Activated T-cell treated with anti-CD3 and anti-CD28 coated beads, Interleukin-2, amount 50 U/mL, for 24 hours (primary cell): Measurements from ENCODE around the gene PTPDC1.
A peak's percentile ranks its signal among the peaks of the same experiment; 100 is the strongest.

Experiments
- DNase-seq: peaks from one replicate; pipeline ENCODE4 v3.0.0-alpha.2; 2020
- H3K27ac Mint-ChIP-seq: 2 replicates; pipeline ENCODE4 v1.8.0; 2020; ENCODE audit warnings: mild to moderate bottlenecking, mixed read lengths
- H3K27me3 Mint-ChIP-seq: 2 replicates; pipeline ENCODE4 v1.8.0; 2020; ENCODE audit warnings: mixed read lengths
- H3K36me3 Mint-ChIP-seq: 2 replicates; pipeline ENCODE4 v1.8.0; 2020; ENCODE audit warnings: low read depth, mixed read lengths
- H3K4me1 Mint-ChIP-seq: 2 replicates; pipeline ENCODE4 v1.8.0; 2020; ENCODE audit warnings: low read depth, mixed read lengths
- H3K4me3 Mint-ChIP-seq: 2 replicates; pipeline ENCODE4 v1.8.0; 2020; ENCODE audit warnings: mild to moderate bottlenecking, moderate library complexity, mixed read lengths
- H3K9me3 Mint-ChIP-seq: 2 replicates; pipeline ENCODE4 v1.8.0; 2020; ENCODE audit warnings: mixed read lengths

PTPDC1 gene

DNA sequence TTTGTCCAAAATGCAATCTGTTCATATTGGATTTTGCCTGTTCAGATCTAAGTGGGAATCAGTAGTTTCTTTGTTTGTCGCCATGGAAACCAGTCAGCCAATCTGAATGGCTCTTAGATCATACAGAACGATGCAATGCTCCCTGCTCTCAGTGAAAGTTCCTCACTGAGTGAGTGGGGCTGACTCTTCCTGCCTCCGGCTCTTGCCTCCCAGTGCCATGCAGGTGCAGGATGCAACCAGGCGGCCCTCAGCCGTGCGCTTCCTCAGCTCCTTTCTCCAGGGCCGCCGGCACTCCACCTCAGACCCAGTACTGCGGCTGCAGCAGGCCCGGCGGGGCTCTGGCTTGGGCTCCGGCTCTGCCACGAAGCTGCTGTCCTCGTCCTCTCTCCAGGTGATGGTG, at the start of gene PTPDC1:
Gene PTPDC1, plus strand, starts transcription at position 151 of the 400 bp plus-strand sequence. Its CDS starts 67 bp downstream, at position 218.
- no peak within 1 kb of the TSS for H3K4me3 Mint-ChIP-seq
- no peak within 1 kb of the TSS for H3K27ac Mint-ChIP-seq
- no peak for DNase-seq
- H3K4me1 Mint-ChIP-seq, result peaks cover 4% of the 10 kb centered on the region
- H3K9me3 Mint-ChIP-seq, result no peaks in the 10 kb centered on the region
- H3K36me3 Mint-ChIP-seq, result peaks cover 6% of the 10 kb centered on the region
- H3K27me3 Mint-ChIP-seq, result no peaks in the 10 kb centered on the region

GRCh38 chr9:94034511-94034910, 49.8 kb upstream of the PTPDC1 start:
- Mint-ChIP-seq H3K36me3 (peaks cover 13% of the 10 kb centered on the region), H3K27me3 (no peaks in the 10 kb centered on the region), H3K4me3 (no peak overlapping the region)

DNA sequence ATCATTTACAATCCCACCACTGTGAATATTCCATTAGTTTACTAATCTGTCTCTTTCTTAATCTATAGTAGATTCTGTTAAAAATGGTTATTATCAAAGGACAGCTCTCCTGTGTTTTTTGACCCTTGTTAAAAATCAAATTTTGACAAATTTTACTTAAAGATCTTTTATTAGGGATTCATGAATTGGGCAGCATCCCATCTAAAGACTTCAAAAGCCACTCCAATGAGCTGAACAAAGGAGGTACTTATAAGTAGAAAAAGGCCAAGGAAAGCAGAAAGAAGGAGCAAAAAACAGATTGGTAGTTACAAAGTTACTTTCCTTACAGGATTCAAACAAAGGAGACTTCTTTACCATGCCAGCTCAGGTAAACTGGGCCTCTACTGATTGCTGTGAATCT, 44.5 kb upstream of the PTPDC1 start:
- H3K9me3 Mint-ChIP-seq, result no peaks in the 10 kb centered on the region
- H3K4me1 Mint-ChIP-seq, result peaks cover 4% of the 10 kb centered on the region
- H3K36me3 Mint-ChIP-seq, result no peaks in the 10 kb centered on the region
- no peak overlapping the region for H3K4me3 Mint-ChIP-seq
- no peak for DNase-seq
- no peaks in the 10 kb centered on the region for H3K27me3 Mint-ChIP-seq
- H3K27ac Mint-ChIP-seq, result no peak overlapping the region

More at GRCh38 chr9:94034511-94034910, 49.8 kb upstream of the PTPDC1 start:
- Mint-ChIP-seq H3K27ac (no peak overlapping the region), H3K4me1 (peaks cover 22% of the 10 kb centered on the region), H3K9me3 (no peaks in the 10 kb centered on the region)
- DNase-seq, result no peak

DNA sequence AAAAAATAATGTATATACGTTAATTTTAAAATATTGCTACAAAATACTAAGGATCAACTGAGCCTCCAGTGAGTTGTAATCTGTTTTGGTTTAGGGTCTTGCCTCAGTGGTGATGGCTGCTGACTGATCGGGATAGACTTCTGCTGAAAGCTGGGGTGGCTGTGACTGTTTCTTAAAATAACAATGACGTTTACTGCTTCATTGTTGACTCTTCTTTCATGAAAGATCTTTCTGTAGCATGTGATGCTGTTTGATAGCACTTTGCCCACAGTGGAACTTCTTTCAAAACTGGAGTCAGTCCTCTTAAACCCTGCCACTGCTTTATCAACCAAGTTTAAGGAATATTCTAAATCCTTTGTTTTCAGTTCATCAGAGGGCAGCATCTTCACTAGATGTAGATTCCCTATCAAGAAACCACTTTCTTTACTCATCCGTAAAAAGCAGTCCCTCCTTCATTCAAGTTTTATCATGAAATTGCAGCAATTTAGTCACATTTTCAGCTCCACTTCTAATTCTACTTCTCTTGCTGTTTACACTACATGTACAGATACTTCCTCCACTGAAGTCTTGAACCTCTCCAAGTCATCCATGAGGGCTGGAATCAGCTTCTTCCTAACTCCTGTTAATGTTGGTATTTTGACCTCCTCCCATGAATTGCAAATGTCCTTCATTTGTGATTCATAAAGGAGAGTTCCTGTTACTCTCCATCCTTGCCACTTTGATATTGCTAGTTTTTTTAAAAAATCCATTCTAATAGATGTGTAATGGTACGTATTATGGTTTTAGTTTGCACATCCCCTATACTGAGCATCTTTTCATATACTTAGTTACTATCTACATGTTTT, 41.5 kb upstream of the PTPDC1 start:
- no peaks in the 10 kb centered on the region for H3K9me3 Mint-ChIP-seq
- no peak for DNase-seq
- no peak overlapping the region for H3K27ac Mint-ChIP-seq
- no peak overlapping the region for H3K4me3 Mint-ChIP-seq
- no peaks in the 10 kb centered on the region for H3K36me3 Mint-ChIP-seq
- no peaks in the 10 kb centered on the region for H3K4me1 Mint-ChIP-seq
- H3K27me3 Mint-ChIP-seq, result no peaks in the 10 kb centered on the region

DNA sequence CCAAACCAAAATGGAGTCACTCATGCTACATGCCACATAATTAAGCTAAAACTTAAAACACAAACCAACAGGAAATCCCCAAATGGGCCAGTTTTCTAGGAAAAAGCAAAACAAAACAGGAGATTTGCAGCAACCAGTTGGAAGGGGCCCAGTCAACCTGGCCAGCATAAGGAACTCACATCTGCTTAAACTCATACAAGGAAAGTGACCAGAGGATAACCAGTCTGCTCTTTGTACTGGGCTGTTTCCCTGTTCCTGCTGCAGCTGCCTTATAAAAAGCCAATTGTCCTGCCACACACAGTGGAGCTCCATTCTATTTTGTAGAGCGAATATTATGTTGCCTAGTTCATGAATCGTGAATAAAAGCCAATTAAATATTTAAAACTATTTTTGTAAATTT, 29.5 kb upstream of the PTPDC1 start:
- H3K36me3 Mint-ChIP-seq, result peaks cover 12% of the 10 kb centered on the region
- no peak overlapping the region for H3K4me3 Mint-ChIP-seq
- H3K27me3 Mint-ChIP-seq, result no peaks in the 10 kb centered on the region
- H3K27ac Mint-ChIP-seq, result no peak overlapping the region
- no peak for DNase-seq
- H3K9me3 Mint-ChIP-seq, result peaks cover 7% of the 10 kb centered on the region
- no peaks in the 10 kb centered on the region for H3K4me1 Mint-ChIP-seq

GRCh38 chr9:94056442-94056974, 27.8 kb upstream of the PTPDC1 start:
- Mint-ChIP-seq H3K27ac (no peak overlapping the region), H3K27me3 (no peaks in the 10 kb centered on the region), H3K36me3 (peaks cover 11% of the 10 kb centered on the region), H3K4me3 (no peak overlapping the region), H3K4me1 (no peaks in the 10 kb centered on the region), H3K9me3 (no peaks in the 10 kb centered on the region)
- no peak for DNase-seq

GRCh38 chr9:94057918-94058317, 26.3 kb upstream of the PTPDC1 start:
- no peaks in the 10 kb centered on the region for H3K4me1 Mint-ChIP-seq
- H3K36me3 Mint-ChIP-seq, result peaks cover 11% of the 10 kb centered on the region
- H3K27ac Mint-ChIP-seq, result no peak overlapping the region
- no peaks in the 10 kb centered on the region for H3K9me3 Mint-ChIP-seq
- DNase-seq, result no peak
- H3K27me3 Mint-ChIP-seq, result no peaks in the 10 kb centered on the region
- no peak overlapping the region for H3K4me3 Mint-ChIP-seq

GRCh38 chr9:94061864-94062263, 22.4 kb upstream of the PTPDC1 start:
- Mint-ChIP-seq H3K27ac (no peak overlapping the region), H3K4me3 (no peak overlapping the region), H3K36me3 (peaks cover 11% of the 10 kb centered on the region), H3K27me3 (no peaks in the 10 kb centered on the region), H3K4me1 (peaks cover 4% of the 10 kb centered on the region), H3K9me3 (no peaks in the 10 kb centered on the region)
- no peak for DNase-seq

DNA sequence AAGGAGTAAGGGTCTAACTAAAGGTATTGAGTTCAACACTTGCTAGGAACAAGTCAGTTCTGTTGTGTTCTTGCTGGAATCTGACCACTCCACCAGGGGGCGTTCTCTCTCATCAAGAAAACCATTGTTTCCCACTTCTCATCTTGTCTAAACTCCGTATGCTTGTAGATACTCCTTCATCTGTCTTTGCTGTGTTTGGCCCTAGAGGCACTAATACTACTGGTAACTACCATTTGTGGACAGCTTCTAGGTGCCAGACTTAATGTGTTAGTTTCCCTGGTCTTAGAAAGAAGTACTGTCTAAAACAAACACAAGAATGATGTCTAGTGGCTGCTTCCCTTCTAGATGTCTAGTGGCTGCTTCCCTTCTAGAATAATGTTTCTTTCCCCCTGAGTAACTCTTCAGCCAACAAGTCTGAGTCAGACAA, 18.7 kb upstream of the PTPDC1 start:
- Mint-ChIP-seq H3K9me3 (no peaks in the 10 kb centered on the region), H3K4me3 (no peak overlapping the region), H3K27me3 (no peaks in the 10 kb centered on the region), H3K4me1 (peaks cover 4% of the 10 kb centered on the region), H3K36me3 (peaks cover 2% of the 10 kb centered on the region), H3K27ac (no peak overlapping the region)
- peak; percentile 70 for DNase-seq

GRCh38 chr9:94068257-94068656, 16.0 kb upstream of the PTPDC1 start:
- H3K27me3 Mint-ChIP-seq, result no peaks in the 10 kb centered on the region

GRCh38 chr9:94076557-94076956, 7.7 kb upstream of the PTPDC1 start:
- no peak overlapping the region for H3K4me3 Mint-ChIP-seq
- no peak for DNase-seq
- H3K27me3 Mint-ChIP-seq, result no peaks in the 10 kb centered on the region
- no peaks in the 10 kb centered on the region for H3K9me3 Mint-ChIP-seq
- peaks cover 1% of the 10 kb centered on the region for H3K4me1 Mint-ChIP-seq
- H3K27ac Mint-ChIP-seq, result no peak overlapping the region
- H3K36me3 Mint-ChIP-seq, result peaks cover 3% of the 10 kb centered on the region

More at GRCh38 chr9:94068257-94068656, 16.0 kb upstream of the PTPDC1 start:
- Mint-ChIP-seq H3K4me3 (no peak overlapping the region), H3K4me1 (peaks cover 4% of the 10 kb centered on the region), H3K36me3 (peaks cover 14% of the 10 kb centered on the region), H3K27ac (no peak overlapping the region), H3K9me3 (no peaks in the 10 kb centered on the region)
- DNase-seq, result no peak

- H3K4me3 Mint-ChIP-seq, result no peak overlapping the region
- no peak for DNase-seq
These were observed 6.2 kb upstream of the PTPDC1 start for GRCh38 chr9:94078086-94078485.

DNA sequence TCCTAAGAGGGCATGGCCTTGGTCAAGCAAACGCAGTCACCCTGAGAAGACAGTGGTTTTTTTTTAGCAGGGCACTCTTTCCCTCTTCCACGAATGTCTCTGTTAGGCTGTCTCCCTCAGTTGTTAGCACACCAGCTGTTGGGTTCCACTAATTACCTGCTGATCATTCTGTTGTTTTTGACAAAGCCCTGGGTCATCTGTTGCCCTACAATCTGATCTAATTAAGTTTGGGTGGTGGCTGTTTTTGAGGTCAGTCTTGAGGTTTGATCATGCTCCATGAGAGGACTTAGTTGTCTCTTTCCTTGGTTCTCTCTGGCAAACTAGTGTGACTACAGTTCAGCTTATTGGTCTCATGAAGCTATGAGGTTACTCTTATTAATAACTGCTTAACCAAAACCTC, 5.0 kb upstream of the PTPDC1 start:
- DNase-seq, result no peak
- Mint-ChIP-seq H3K36me3 (no peaks in the 10 kb centered on the region), H3K9me3 (no peaks in the 10 kb centered on the region), H3K27ac (no peak overlapping the region), H3K4me3 (no peak overlapping the region), H3K4me1 (peaks cover 4% of the 10 kb centered on the region), H3K27me3 (no peaks in the 10 kb centered on the region)

More at GRCh38 chr9:94078086-94078485, 6.2 kb upstream of the PTPDC1 start:
- H3K4me1 Mint-ChIP-seq, result peaks cover 4% of the 10 kb centered on the region
- no peak overlapping the region for H3K27ac Mint-ChIP-seq
- H3K36me3 Mint-ChIP-seq, result no peaks in the 10 kb centered on the region
- no peaks in the 10 kb centered on the region for H3K27me3 Mint-ChIP-seq
- H3K9me3 Mint-ChIP-seq, result no peaks in the 10 kb centered on the region

DNA sequence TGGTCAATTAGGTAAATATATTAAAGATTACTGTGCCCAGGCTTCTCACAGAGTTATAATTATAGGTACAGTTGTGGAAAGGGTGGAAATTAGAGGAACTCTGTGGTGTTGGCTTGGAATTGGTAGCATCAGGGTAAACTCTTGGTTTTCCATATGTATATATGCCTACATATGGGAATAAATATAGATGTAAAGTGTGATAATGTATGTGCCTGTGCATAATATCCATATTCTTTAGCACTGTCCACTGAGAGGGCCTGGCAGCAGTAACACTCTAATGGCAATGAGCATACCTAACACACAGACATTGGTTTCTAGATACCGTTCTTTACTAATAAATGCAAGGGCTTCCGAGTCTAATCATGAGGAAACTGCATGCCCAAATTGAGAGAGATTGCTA, 4.0 kb upstream of the PTPDC1 start:
- Mint-ChIP-seq H3K4me1 (peaks cover 4% of the 10 kb centered on the region), H3K9me3 (no peaks in the 10 kb centered on the region), H3K36me3 (no peaks in the 10 kb centered on the region), H3K27ac (no peak overlapping the region), H3K27me3 (no peaks in the 10 kb centered on the region), H3K4me3 (no peak overlapping the region)
- no peak for DNase-seq

DNA sequence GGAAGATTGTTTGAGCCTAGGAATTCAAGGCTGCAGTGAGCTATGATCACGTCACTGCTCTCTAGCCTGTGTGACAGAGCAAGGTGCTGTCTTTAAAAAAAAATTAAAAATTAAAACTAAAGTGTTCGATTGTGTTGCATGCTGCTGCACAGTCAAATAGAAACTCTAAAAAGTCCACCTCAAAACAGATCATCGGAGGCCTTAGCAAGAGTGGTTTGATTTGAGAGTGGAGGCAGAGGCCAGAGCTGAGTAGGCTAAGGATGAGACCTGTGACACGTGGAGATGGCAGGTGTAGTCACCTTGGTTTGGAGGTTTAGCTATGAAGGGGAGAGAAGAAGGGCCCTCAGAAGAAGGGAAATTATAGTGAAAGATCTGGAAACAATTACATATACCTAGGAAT, 2.8 kb upstream of the PTPDC1 start:
- DNase-seq, result no peak
- Mint-ChIP-seq H3K9me3 (no peaks in the 10 kb centered on the region), H3K27ac (no peak overlapping the region), H3K27me3 (no peaks in the 10 kb centered on the region), H3K36me3 (no peaks in the 10 kb centered on the region), H3K4me1 (peaks cover 4% of the 10 kb centered on the region), H3K4me3 (no peak overlapping the region)
